Caki2 (cell line): ENCODE measurements around the gene BACH2. TPM values are rescaled to one million over a fixed set of nuclear protein-coding genes. Genes with fewer than 3 reads are reported as not detected.
"Not testable (repeated sequence)": the region's sequence is repeated elsewhere in the genome, so short reads cannot be mapped to it uniquely, and the experiment has no call there.

Experiments used
- DNase-seq: peaks from one replicate; pipeline ENCODE4 v3.0.0-alpha.2; 2015; ENCODE audit warnings: low read depth
- in situ Hi-C: cut with HindIII; loops from 2 replicates; pipeline ENCODE4 v1.10.0; 2016; ENCODE audit warnings: low sequenced_read_pairs, low pct_unique_long_range_greater_than_20kb, mixed read lengths
- total RNA-seq: library from RNA; depleted of rRNA; stranded (reverse); fragments of >200 nt; shearing (Covaris generic); gene quantifications from 2 replicates; pipeline ENCODE4 v1.2.3, GENCODE V29; 2014; ENCODE audit warnings: low replicate concordance

The BACH2 gene
- total RNA-seq, 1 experiment from 2014 or later: 8.1 TPM

DNA sequence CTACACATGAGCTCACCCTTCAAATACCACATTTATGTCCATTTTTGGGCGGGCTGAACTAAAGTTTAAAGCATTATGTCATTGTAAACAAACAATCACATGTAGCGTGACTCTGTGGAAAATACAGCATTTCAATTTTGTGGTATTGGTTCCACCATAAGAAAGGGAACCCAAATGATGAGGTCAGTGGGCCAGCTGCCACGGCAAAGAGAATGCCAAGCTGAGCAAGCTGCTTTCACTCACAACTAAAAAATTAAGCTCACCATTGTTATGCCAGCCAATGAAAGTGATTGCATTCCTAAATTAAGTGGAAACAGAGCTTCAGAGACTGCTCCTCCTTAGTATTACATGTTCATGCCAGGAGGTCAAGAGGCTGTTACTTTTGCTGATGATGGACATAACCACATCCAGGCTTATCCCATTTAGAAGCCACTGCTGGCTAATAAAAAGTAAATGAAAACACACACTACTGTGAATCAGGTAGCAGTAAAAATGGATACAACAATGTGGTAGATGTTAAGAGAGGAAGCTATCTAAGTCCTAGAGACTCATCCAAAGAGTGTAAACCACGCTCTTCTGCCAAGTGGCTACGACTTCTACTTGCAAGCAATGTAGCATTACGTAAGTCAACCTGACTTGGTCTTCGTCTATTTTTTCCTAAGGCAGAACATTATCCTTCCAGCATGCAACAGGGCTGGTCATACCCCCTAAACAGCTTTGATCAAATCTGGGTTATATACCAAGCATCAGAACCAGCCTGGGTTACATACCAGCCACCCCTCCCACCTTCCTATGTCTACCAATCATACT lies 164.8 kb downstream of the BACH2 start:
- in situ Hi-C loops: no loop called here
- no peak for DNase-seq

DNA sequence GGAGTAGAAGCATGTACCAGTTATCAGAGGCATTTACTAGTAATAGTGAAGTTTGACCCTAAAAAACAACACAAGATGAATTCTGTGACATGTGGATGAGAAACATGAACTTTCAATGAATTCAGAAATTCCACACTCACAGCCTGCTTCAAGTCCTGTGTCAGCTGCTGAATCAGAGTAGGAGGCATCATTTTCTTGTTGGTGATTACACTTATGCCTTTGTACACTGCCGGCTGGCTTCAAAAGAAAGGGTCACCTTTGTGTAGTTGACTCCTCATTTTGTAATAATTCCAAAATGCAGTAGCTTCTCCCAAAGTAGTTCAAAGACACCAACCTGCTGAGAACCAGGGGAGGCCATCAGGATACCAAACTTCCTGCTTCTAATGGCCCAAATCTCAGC lies 165.5 kb downstream of the BACH2 start:
- DNase-seq: no peak
- in situ Hi-C loops: no loop called here

DNA sequence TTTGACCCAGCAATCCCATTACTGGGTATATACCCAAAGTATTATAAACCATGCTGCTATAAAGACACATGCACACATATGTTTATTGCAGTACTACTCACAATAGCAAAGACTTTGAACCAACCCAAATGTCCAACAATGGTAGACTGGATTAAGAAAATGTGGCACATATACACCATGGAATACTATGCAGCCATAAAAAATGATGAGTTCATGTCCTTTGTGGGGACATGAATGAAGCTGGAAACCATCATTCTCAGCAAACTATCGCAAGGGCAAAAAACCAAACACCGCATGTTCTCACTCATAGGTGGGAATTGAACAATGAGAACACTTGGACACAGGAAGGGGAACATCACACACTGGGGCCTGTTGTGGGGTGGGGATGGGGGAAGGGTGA lies 168.0 kb downstream of the BACH2 start:
- DNase-seq, in situ Hi-C loops: not testable (repeated sequence)

- no peak for DNase-seq
- in situ Hi-C loops: no loop called here
These were observed 169.0 kb downstream of the BACH2 start for GRCh38 chr6:90127595-90127994.

GRCh38 chr6:90126839-90127238 lies 169.8 kb downstream of the BACH2 start:
- in situ Hi-C loops: no loop called here
- no peak for DNase-seq

DNA sequence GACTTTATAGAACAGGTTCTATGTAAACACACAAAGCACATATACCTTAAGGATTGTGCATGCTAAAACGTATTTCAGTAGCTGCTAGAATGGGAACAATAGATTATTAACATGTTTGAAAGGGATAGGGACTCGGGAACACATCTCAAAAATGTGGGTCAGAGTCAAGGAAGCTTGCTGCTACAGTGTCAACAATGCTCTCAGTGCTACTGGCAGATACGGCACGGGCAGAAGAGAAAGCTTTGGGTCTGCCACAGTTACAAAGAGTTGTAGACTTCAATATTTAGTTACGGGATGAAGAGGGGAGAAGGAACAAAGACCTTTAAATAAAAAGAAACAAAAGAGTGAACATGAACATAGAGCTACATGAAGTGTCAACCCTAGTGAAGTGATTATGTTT lies 170.5 kb downstream of the BACH2 start:
- in situ Hi-C loops: no loop called here
- no peak for DNase-seq

DNA sequence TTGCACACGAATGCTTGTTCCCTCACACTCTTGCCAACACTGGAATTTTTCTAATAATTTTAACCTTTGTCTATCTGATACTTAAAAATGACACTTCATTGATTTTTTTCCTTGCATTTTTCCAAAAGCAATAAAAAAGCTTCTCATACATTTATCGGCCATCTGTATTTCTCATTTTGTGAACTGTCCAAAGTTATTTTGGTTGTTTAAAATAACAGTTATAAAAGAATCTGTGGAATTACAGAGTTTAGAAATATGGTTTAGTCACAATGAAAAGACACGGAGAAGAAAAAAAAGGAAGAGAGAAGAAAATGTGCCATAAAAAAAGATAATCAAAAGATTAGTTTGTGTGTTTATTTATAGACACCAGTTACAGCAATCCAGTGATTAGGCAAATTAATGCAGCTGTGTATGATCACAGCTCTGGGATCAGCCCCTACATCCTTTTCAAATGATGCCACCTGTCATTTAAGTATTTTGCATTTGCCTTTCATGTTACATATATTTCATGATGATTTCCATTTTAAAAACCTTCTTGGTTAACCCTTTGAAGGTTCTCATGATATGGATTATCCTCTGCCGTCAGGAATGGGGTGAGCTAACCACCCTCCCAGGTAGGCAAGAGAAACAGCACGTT lies 171.7 kb downstream of the BACH2 start:
- in situ Hi-C loops: no loop called here
- no peak for DNase-seq

- in situ Hi-C loops: no loop called here
- no peak for DNase-seq
These were observed 172.8 kb downstream of the BACH2 start for GRCh38 chr6:90123831-90124230.

DNA sequence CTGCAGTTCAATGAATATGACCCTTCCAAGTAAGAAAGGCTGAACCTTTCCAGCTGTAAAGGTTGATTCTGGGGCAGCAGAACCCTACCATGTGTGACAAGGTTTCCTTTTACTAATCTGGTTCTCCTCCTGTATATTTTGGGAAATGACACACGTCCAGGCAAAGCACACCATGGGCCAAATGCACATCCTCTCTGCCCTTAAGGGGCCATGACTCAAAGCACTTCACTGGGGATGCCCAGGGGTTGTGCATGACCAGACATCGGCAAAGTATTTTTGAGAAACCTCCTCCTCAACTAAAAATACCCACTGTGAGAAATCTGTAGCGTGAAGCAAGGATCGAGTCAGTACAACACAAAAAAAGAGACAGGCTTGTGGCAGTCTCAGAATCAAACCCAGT lies 174.7 kb downstream of the BACH2 start:
- in situ Hi-C loops: no loop called here
- DNase-seq: no peak

GRCh38 chr6:90120327-90120726 lies 176.3 kb downstream of the BACH2 start:
- no peak for DNase-seq

GRCh38 chr6:90119618-90120017 lies 177.0 kb downstream of the BACH2 start:
- in situ Hi-C loops: no loop called here
- DNase-seq: no peak

More at GRCh38 chr6:90120327-90120726, 176.3 kb downstream of the BACH2 start:
- in situ Hi-C loops: no loop called here

- no peak for DNase-seq
- in situ Hi-C loops: no loop called here
These were observed 178.1 kb downstream of the BACH2 start for GRCh38 chr6:90118581-90118980.

- in situ Hi-C loops: no loop called here
- no peak for DNase-seq
These were observed 178.6 kb downstream of the BACH2 start for GRCh38 chr6:90118069-90118468.

- DNase-seq, in situ Hi-C loops: not testable (repeated sequence)
These were observed 180.5 kb downstream of the BACH2 start for GRCh38 chr6:90116126-90116525.

DNA sequence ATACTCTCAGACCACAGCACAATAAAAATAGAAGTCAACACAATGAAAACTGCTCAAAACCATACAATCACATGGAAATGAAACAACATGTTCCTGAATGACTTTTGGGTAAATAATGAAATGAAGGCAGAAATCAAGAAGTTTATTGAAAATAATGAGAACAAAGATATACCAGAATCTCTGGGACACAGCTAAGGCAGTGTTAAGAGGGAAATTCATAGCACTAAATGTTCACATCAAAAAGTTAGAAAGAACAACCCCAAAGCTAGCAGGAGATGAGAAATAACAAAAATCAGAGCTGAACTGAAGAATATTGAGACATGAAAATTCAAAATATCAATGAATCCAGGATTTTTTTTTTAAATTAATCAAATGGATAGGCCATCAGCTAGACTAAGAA lies 183.3 kb downstream of the BACH2 start:
- DNase-seq: no peak
- in situ Hi-C loops: no loop called here

GRCh38 chr6:90111387-90111786 lies 185.3 kb downstream of the BACH2 start:
- in situ Hi-C loops: no loop called here

DNA sequence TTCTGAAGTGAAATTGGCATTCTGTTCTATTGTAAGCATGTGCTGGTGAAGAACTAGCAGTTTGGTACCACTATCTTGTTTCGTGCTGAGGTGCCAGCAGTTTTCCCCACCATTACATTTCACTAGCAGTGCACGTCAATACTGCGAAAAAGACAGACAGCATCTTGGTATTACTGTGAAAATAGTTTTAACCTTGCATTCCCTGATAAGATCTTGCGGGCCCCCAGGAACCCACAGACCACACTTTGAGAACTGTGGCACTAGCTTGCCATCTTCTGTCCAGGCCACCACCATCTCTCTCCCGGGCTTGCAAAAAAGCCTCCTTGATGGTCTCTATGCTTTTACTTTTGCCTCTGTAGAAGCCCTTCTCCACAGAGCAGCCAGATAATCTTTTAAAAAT lies 185.7 kb downstream of the BACH2 start:
- DNase-seq: no peak
- in situ Hi-C loops: no loop called here

More at GRCh38 chr6:90111387-90111786, 185.3 kb downstream of the BACH2 start:
- no peak for DNase-seq

- in situ Hi-C loops: no loop called here
- no peak for DNase-seq
These were observed 187.5 kb downstream of the BACH2 start for GRCh38 chr6:90109141-90109540.

- in situ Hi-C loops: no loop called here
- no peak for DNase-seq
These were observed 188.8 kb downstream of the BACH2 start for GRCh38 chr6:90107771-90108282.

- in situ Hi-C loops: no loop called here
- no peak for DNase-seq
These were observed 189.3 kb downstream of the BACH2 start for GRCh38 chr6:90107371-90107770.
